Testis (tissue), 3 donors: Measurements from ENCODE around the gene NOC2L. TPM values are rescaled to one million over a fixed set of nuclear protein-coding genes. Genes with fewer than 3 reads are reported as not detected.

Experiments used
- DNase-seq: peaks from one replicate; pipeline ENCODE4 v3.0.0-alpha.2; 2019
- H3K27ac ChIP-seq, 2 donors: fragments of 200-600 bp; sonication (generic); one replicate each; pipeline ENCODE4 v1.5.1; 2019
- H3K27me3 ChIP-seq: fragments of 200-600 bp; sonication (generic); one replicate; pipeline ENCODE4 v1.5.1; 2019
- H3K36me3 ChIP-seq: fragments of 200-600 bp; sonication (generic); one replicate; pipeline ENCODE4 v1.5.1; 2017; ENCODE audit warnings: low read depth; ENCODE audit errors: missing control alignments
- H3K4me1 ChIP-seq: fragments of 200-600 bp; sonication (generic); one replicate; pipeline ENCODE4 v1.5.1; 2019
- H3K4me3 ChIP-seq, 2 donors: fragments of 200-600 bp; sonication (generic); one replicate each; pipeline ENCODE4 v1.5.1; 2017 to 2019
- H3K9me3 ChIP-seq: fragments of 200-600 bp; sonication (generic); one replicate; pipeline ENCODE4 v1.5.1; 2017
- CTCF ChIP-seq, 3 experiments: fragments of 450-650 bp in 2 of 3; fragments of 200-600 bp in 1 of 3; sonication (generic) in 1 of 3; IDR thresholded peaks; one replicate each; pipeline ENCODE4 v1.5.1; 2016 to 2019; ENCODE audit warnings: antibody characterized with exemption in 3 of 3, mild to moderate bottlenecking in 2 of 3, moderate library complexity in 1 of 3
- POLR2A ChIP-seq: fragments of 450-650 bp; IDR thresholded peaks from one replicate; pipeline ENCODE4 v1.6.1; 2017; ENCODE audit warnings: antibody characterized with exemption, mild to moderate bottlenecking, moderate library complexity
- WGBS, 2 donors: methylation state at CpG; one replicate each; pipeline ENCODE4 v1.1.5; 2018; 5-methylcytosine and 5-hydroxymethylcytosine counted together
- intact Hi-C: fragments of 100-400 bp; cut with DNase I; formaldehyde crosslinking; loops from one replicate; pipeline ENCODE4 v1.15.1; 2023; ENCODE audit warnings: low total_unique reads
- polyA plus RNA-seq: library from polyadenylated mRNA; stranded (reverse); fragments of 350-450 nt; fragmentation: Illumina TruSeq; extraction: RNeasy Lipid Tissue Mini Kit (QIAGEN cat#74804); gene quantifications from one replicate; pipeline ENCODE4 v1.2.3, GENCODE V29; 2014; ENCODE audit warnings: low read depth, low replicate concordance; ENCODE audit not compliant: insufficient read depth
- total RNA-seq, 2 donors: library from RNA; depleted of rRNA; stranded (reverse); fragments of >200 nt; gene quantifications; one replicate each; pipeline ENCODE4 v1.2.3, GENCODE V29; 2016

Gene NOC2L
- total and polyA plus RNA-seq, 3 donors from 2014 or later = 78.3 to 94.0 (median 82.5) TPM

GRCh38 chr1:984476-984814 lies 25.4 kb upstream of the NOC2L start:
- Histone ChIP-seq H3K27me3 (no peaks in the 10 kb centered on the region), H3K9me3 (no peaks in the 10 kb centered on the region), H3K27ac (no peak overlapping the region), H3K4me1 (no peaks in the 10 kb centered on the region), H3K36me3 (no peaks in the 10 kb centered on the region), H3K4me3 (no peak overlapping the region)
- no peak for DNase-seq
- no peak for TF ChIP-seq POLR2A
- TF ChIP-seq CTCF (IDR thresholded peaks at IDR 0.05) = no peak
- intact Hi-C loops = no loop called here
- WGBS, 2 donors = 66 to 72% methylated on average over 12 of the region's 12 CpGs

GRCh38 chr1:983798-984475 lies 24.9 kb upstream of the NOC2L start:
- H3K4me1 ChIP-seq = no peaks in the 10 kb centered on the region
- H3K27ac ChIP-seq = no peak overlapping the region
- H3K27me3 ChIP-seq = no peaks in the 10 kb centered on the region
- intact Hi-C loops = no loop called here
- no peaks in the 10 kb centered on the region for H3K36me3 ChIP-seq
- WGBS, 2 donors = 32 to 41% methylated on average over 9 to 28 of the region's 29 CpGs
- no peaks in the 10 kb centered on the region for H3K9me3 ChIP-seq
- TF ChIP-seq CTCF (IDR thresholded peaks at IDR 0.05) (peak in 2 of 3 experiments; percentile 26 to 93), POLR2A (no peak)
- DNase-seq = peak; percentile 61
- H3K4me3 ChIP-seq = no peak overlapping the region

- Histone ChIP-seq H3K36me3 (no peaks in the 10 kb centered on the region), H3K4me3 (no peak overlapping the region), H3K9me3 (no peaks in the 10 kb centered on the region), H3K27me3 (no peaks in the 10 kb centered on the region), H3K27ac (no peak overlapping the region), H3K4me1 (no peaks in the 10 kb centered on the region)
- DNase-seq = no peak
- WGBS, 2 donors = 80 to 83% methylated on average over 32 to 43 of the region's 43 CpGs
- TF ChIP-seq POLR2A (no peak), CTCF (IDR thresholded peaks at IDR 0.05) (no peak)
- intact Hi-C loops = no loop called here
These were observed 23.8 kb upstream of the NOC2L start for GRCh38 chr1:982765-983436.

GRCh38 chr1:981955-982558 lies 23.0 kb upstream of the NOC2L start, which contains the start of gene PERM1:
PERM1 (minus strand) TSS chr1:982093; CDS start chr1:981029, 1,064 bp downstream.
- H3K27ac ChIP-seq = no peak within 1 kb of the TSS
- intact Hi-C loops = no loop called here
- no peak for TF ChIP-seq CTCF (IDR thresholded peaks at IDR 0.05)
- TF ChIP-seq POLR2A = no peak
- H3K36me3 ChIP-seq = no peaks in the 10 kb centered on the region
- WGBS, 2 donors = 61 to 69% methylated on average over 22 to 27 of the region's 28 CpGs
- no peak within 1 kb of the TSS for H3K4me3 ChIP-seq
- DNase-seq = no peak
- no peaks in the 10 kb centered on the region for H3K4me1 ChIP-seq
- H3K9me3 ChIP-seq = no peaks in the 10 kb centered on the region
- no peaks in the 10 kb centered on the region for H3K27me3 ChIP-seq
